Type B pancreatic cell (in vitro differentiated cells): ENCODE measurements around the gene STAP2. TPM values are rescaled to one million over a fixed set of nuclear protein-coding genes. Genes with fewer than 3 reads are reported as not detected.

Source experiments
- DNase-seq: peaks from one replicate; pipeline ENCODE4 v3.0.0; 2021; ENCODE audit warnings: mixed read lengths; ENCODE audit not compliant: unreplicated experiment; ENCODE audit errors: extremely low spot score
- H3K27ac Mint-ChIP-seq: 2 replicates; pipeline ENCODE4 v1.8.0; 2021; ENCODE audit warnings: mild to moderate bottlenecking, mixed read lengths
- H3K27me3 Mint-ChIP-seq: 2 replicates; pipeline ENCODE4 v1.8.0; 2021; ENCODE audit warnings: mixed read lengths
- H3K36me3 Mint-ChIP-seq: 2 replicates; pipeline ENCODE4 v1.8.0; 2021; ENCODE audit warnings: mixed read lengths
- H3K4me1 Mint-ChIP-seq: one replicate; pipeline ENCODE4 v1.8.0; 2021; ENCODE audit warnings: mixed read lengths; ENCODE audit not compliant: unreplicated experiment
- H3K4me3 Mint-ChIP-seq: 2 replicates; pipeline ENCODE4 v1.8.0; 2021; ENCODE audit warnings: mild to moderate bottlenecking, mixed read lengths
- H3K9me3 Mint-ChIP-seq: 2 replicates; pipeline ENCODE4 v1.8.0; 2021; ENCODE audit warnings: mixed read lengths
- total RNA-seq: library from RNA; stranded (reverse); gene quantifications from 2 replicates; pipeline ENCODE4 v1.2.1, GENCODE V29; 2021; ENCODE audit warnings: low replicate concordance
- TF ChIP-seq, protein P1 (sequence below): fragments of 200-600 bp; sonication (generic); conservative IDR thresholded peaks from 2 replicates; pipeline ENCODE4 v1.5.0; 2021; ENCODE audit warnings: antibody characterized with exemption, mild to moderate bottlenecking

Gene STAP2
- total RNA-seq, 1 donor from 2014 or later = 42.5 TPM

DNA sequence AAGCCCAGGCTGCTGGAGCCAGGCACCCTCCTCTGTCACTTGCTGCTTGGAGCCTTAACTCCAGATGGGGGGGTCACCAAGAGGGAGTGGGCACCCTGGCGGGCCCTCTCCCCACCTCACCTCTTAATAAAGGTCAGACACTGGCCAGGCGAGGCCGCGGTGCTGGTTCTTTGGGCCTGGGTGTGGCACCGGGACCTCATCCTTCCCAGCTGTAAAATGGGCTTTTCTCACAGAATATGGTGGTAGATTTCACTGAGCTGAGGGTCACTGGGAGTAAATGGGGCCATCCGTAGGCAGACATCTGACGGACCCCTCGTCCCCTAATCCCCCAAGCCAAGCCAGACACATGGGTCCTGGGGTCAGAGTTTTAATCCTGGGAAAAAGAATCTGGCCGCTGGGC lies 14.9 kb downstream of the STAP2 start:
- no peaks in the 10 kb centered on the region for H3K4me1 Mint-ChIP-seq
- no peak overlapping the region for H3K4me3 Mint-ChIP-seq
- H3K27ac Mint-ChIP-seq = no peak overlapping the region
- peaks cover 4% of the 10 kb centered on the region for H3K27me3 Mint-ChIP-seq
- peaks cover 8% of the 10 kb centered on the region for H3K36me3 Mint-ChIP-seq
- peaks cover 8% of the 10 kb centered on the region for H3K9me3 Mint-ChIP-seq
- no peak for DNase-seq
- TF ChIP-seq, protein P1, sequence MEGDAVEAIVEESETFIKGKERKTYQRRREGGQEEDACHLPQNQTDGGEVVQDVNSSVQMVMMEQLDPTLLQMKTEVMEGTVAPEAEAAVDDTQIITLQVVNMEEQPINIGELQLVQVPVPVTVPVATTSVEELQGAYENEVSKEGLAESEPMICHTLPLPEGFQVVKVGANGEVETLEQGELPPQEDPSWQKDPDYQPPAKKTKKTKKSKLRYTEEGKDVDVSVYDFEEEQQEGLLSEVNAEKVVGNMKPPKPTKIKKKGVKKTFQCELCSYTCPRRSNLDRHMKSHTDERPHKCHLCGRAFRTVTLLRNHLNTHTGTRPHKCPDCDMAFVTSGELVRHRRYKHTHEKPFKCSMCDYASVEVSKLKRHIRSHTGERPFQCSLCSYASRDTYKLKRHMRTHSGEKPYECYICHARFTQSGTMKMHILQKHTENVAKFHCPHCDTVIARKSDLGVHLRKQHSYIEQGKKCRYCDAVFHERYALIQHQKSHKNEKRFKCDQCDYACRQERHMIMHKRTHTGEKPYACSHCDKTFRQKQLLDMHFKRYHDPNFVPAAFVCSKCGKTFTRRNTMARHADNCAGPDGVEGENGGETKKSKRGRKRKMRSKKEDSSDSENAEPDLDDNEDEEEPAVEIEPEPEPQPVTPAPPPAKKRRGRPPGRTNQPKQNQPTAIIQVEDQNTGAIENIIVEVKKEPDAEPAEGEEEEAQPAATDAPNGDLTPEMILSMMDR = no peak

DNA sequence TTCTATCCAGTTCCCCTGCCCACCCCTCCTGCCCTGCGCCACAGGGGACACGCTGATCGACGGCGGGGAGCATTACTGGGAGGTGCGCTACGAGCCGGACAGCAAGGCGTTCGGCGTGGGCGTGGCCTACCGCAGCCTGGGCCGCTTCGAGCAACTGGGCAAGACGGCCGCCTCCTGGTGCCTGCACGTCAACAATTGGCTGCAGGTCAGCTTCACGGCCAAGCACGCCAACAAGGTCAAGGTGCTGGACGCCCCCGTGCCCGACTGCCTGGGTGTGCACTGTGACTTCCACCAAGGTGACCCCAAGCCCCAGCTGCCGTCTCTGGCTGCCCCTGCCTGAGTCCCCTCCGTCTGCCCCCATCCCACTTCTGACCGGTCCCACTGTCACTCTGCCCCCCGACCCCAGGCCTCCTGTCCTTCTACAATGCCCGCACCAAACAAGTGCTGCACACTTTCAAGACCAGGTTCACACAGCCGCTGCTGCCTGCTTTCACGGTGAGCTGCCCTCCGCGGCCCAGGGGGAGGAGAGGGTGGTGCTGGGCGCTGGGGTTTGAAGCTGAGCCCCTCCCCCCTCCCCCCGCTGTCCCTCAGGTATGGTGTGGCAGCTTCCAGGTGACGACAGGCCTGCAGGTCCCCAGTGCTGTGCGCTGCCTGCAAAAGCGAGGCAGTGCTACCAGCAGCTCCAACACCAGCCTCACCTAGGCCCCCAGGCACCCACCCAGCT lies 15.5 kb downstream of the STAP2 start:
- Mint-ChIP-seq H3K36me3 (peaks cover 13% of the 10 kb centered on the region), H3K9me3 (peaks cover 8% of the 10 kb centered on the region), H3K27ac (no peak overlapping the region), H3K27me3 (peaks cover 4% of the 10 kb centered on the region), H3K4me1 (no peaks in the 10 kb centered on the region), H3K4me3 (no peak overlapping the region)
- DNase-seq = no peak
- TF ChIP-seq, protein P1 = no peak

DNA sequence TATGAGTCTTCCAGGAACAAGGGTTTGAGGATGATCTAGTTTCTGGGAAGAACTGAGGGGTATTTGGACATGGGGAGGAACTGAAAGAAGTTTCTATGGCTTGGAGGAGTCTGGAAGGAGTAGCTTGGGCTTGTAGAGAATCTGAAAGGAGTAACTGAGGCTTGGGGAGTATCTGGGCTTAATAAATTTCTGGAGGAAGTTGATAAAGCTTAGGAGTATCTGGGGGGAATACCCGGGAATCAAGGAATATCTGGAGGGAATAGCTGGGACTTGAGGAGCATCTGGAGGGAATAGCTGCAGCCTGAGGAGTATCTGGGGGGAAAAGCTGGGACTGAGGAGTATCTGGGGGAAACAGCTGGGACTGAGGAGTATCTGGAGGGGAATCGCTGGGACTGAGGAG lies 18.2 kb downstream of the STAP2 start:
- TF ChIP-seq, protein P1 = no peak
- no peaks in the 10 kb centered on the region for H3K4me1 Mint-ChIP-seq
- H3K27ac Mint-ChIP-seq = no peak overlapping the region
- no peaks in the 10 kb centered on the region for H3K27me3 Mint-ChIP-seq
- peaks cover 16% of the 10 kb centered on the region for H3K36me3 Mint-ChIP-seq
- H3K4me3 Mint-ChIP-seq = no peak overlapping the region
- H3K9me3 Mint-ChIP-seq = peaks cover 8% of the 10 kb centered on the region
- no peak for DNase-seq

DNA sequence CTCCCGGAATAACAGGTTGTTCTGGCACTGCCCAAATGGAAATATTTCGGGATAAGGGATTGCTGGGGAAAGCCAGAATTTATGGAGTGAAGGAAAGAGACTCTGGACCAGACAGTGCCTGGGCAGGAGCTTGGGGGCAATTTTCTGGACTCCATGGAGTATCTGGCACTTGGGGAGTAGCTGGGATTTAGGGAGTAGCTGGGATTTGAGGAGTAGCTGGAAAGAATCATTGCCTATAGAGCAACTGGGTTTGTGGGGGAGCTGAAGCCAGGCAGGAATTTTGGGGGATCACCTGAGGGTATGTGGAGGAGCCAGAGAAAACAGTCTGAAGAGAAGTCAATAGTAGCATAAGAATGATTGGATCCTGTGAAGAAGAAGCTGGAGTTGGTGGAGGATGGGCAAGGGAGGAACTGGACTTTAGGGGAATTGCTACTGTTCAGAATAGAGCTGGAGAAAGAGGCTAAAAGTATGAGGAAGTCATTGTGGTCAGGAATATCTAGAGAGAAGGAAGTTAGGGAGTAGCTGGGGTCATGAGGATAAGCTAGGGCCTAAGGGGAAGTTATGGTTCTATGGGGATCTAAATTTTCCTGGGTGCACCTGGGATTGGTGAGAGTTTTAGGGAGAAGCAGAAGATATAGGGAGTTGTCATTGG lies 19.4 kb downstream of the STAP2 start:
- H3K4me3 Mint-ChIP-seq = no peak overlapping the region
- no peak for DNase-seq
- TF ChIP-seq, protein P1 = no peak
- H3K36me3 Mint-ChIP-seq = peaks cover 16% of the 10 kb centered on the region
- no peaks in the 10 kb centered on the region for H3K27me3 Mint-ChIP-seq
- no peak overlapping the region for H3K27ac Mint-ChIP-seq
- H3K4me1 Mint-ChIP-seq = no peaks in the 10 kb centered on the region
- peaks cover 8% of the 10 kb centered on the region for H3K9me3 Mint-ChIP-seq

DNA sequence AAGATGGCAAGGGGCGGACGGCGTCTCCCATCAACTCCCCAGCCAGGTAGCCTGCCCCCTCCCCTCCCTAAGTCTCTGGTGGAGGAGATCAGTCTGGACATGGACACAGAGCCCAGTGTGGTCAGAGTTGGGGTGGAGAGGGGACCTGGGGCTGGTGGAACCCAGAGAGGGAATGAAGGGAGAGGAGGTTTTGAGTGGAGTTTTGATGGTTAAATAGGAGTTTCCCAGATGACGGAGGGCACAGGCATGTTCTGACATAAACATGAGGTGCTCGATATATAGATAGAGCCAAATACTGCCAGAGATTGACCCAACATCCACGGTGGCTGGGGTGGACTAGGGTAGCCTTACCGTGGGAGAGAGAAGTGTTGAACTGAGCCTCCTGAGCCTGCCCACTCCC lies 20.2 kb downstream of the STAP2 start:
- Mint-ChIP-seq H3K4me3 (no peak overlapping the region), H3K9me3 (peaks cover 8% of the 10 kb centered on the region), H3K36me3 (peaks cover 16% of the 10 kb centered on the region), H3K27me3 (no peaks in the 10 kb centered on the region), H3K4me1 (no peaks in the 10 kb centered on the region), H3K27ac (no peak overlapping the region)
- TF ChIP-seq, protein P1 = no peak
- no peak for DNase-seq
